SKM-1 treated with dmso at 0.1 percent for 144 hours (cell line): ENCODE results near the gene PI4K2B.
"Not testable (repeated sequence)": the region's sequence is repeated elsewhere in the genome, so short reads cannot be mapped to it uniquely, and the experiment has no call there.

Source experiments
- DNase-seq: peaks from one replicate; lab custom pipeline; 2025; ENCODE audit not compliant: unreplicated experiment; lab: John Stamatoyannopoulos, UW

Gene PI4K2B

GRCh38 chr4:25233737-25234389 is at the start of gene PI4K2B:
TSS of gene PI4K2B (plus strand) at chr4:25234033. CDS start at chr4:25234164, 131 bp downstream.
- peak; percentile 83 for DNase-seq

GRCh38 chr4:25184056-25184455 is 49.8 kb upstream of the PI4K2B start:
- DNase-seq: no peak

GRCh38 chr4:25190407-25190806 is 43.4 kb upstream of the PI4K2B start:
- DNase-seq: no peak

GRCh38 chr4:25198713-25199112 is 35.1 kb upstream of the PI4K2B start:
- no peak for DNase-seq

- DNase-seq: no peak
Observed at GRCh38 chr4:25207997-25208396, 25.8 kb upstream of the PI4K2B start.

- DNase-seq: no peak
Observed at GRCh38 chr4:25209702-25210101, 24.1 kb upstream of the PI4K2B start.

GRCh38 chr4:25211721-25212120 is 22.1 kb upstream of the PI4K2B start:
- no peak for DNase-seq

GRCh38 chr4:25212822-25213221 is 21.0 kb upstream of the PI4K2B start:
- no peak for DNase-seq

- no peak for DNase-seq
Observed at GRCh38 chr4:25213347-25213979, 20.4 kb upstream of the PI4K2B start.

- DNase-seq: not testable (repeated sequence)
Observed at GRCh38 chr4:25214750-25215149, 19.1 kb upstream of the PI4K2B start.

GRCh38 chr4:25215511-25215910 is 18.3 kb upstream of the PI4K2B start:
- DNase-seq: no peak

- DNase-seq: no peak
Observed at GRCh38 chr4:25221377-25221776, 12.5 kb upstream of the PI4K2B start.

GRCh38 chr4:25223802-25224375 is 9.9 kb upstream of the PI4K2B start:
- DNase-seq: no peak

- no peak for DNase-seq
Observed at GRCh38 chr4:25229804-25230203, 4.0 kb upstream of the PI4K2B start.

- no peak for DNase-seq
Observed at GRCh38 chr4:25233194-25233593, 639 bp upstream of the PI4K2B start.

GRCh38 chr4:25234390-25235370 is 847 bp downstream of the PI4K2B start:
- peak; percentile 82 for DNase-seq

- no peak for DNase-seq
Observed at GRCh38 chr4:25235401-25235800, 1.6 kb downstream of the PI4K2B start.

GRCh38 chr4:25236030-25236429 is 2.2 kb downstream of the PI4K2B start:
- not testable (repeated sequence) for DNase-seq

GRCh38 chr4:25236971-25237370 is 3.1 kb downstream of the PI4K2B start:
- DNase-seq: no peak

GRCh38 chr4:25238052-25238451 is 4.2 kb downstream of the PI4K2B start:
- no peak for DNase-seq

GRCh38 chr4:25239528-25239927 is 5.7 kb downstream of the PI4K2B start:
- not testable (repeated sequence) for DNase-seq
